Neural progenitor cell (in vitro differentiated cells): Measurements from ENCODE around the gene BCAS3. TPM values are rescaled to one million over a fixed set of nuclear protein-coding genes. Genes with fewer than 3 reads are reported as not detected.
"Not testable (repeated sequence)": the region's sequence is repeated elsewhere in the genome, so short reads cannot be mapped to it uniquely, and the experiment has no call there.

ENCODE experiments used
- DNase-seq: peaks from one replicate; pipeline ENCODE4 v3.0.0-alpha.2; 2016; ENCODE audit warnings: low spot score
- H2AFZ ChIP-seq: fragments of 200-600 bp; sonication (generic); replicated peaks from 2 replicates; pipeline ENCODE4 v1.6.1; 2016; ENCODE audit warnings: antibody characterized with exemption
- H3F3A ChIP-seq: fragments of 200-600 bp; sonication (generic); 2 replicates; pipeline ENCODE4 v1.6.1; 2016; ENCODE audit warnings: antibody characterized with exemption, low read depth
- H3K27ac ChIP-seq: fragments of 200-600 bp; sonication (generic); 2 replicates; pipeline ENCODE4 v1.5.1; 2016; ENCODE audit warnings: mild to moderate bottlenecking
- H3K27me3 ChIP-seq: fragments of 200-600 bp; sonication (generic); 2 replicates; pipeline ENCODE4 v1.6.1; 2016; ENCODE audit warnings: mild to moderate bottlenecking, moderate library complexity
- H3K36me3 ChIP-seq: fragments of 200-600 bp; sonication (generic); 2 replicates; pipeline ENCODE4 v1.5.1; 2016
- H3K4me1 ChIP-seq: fragments of 200-600 bp; sonication (generic); 2 replicates; pipeline ENCODE4 v1.6.1; 2016; ENCODE audit warnings: mixed run types
- H3K4me2 ChIP-seq: fragments of 200-600 bp; sonication (generic); 2 replicates; pipeline ENCODE4 v1.6.1; 2016
- H3K4me3 ChIP-seq: fragments of 200-600 bp; sonication (generic); 2 replicates; pipeline ENCODE4 v1.5.1; 2016
- H3K79me2 ChIP-seq: fragments of 200-600 bp; sonication (generic); 2 replicates; pipeline ENCODE4 v1.6.1; 2016; ENCODE audit warnings: low read depth
- H3K9ac ChIP-seq: fragments of 200-600 bp; sonication (generic); 2 replicates; pipeline ENCODE4 v1.6.1; 2016
- H3K9me3 ChIP-seq: fragments of 200-600 bp; sonication (generic); 2 replicates; pipeline ENCODE4 v1.5.1; 2016; ENCODE audit warnings: low read depth
- H4K20me1 ChIP-seq: fragments of 200-600 bp; sonication (generic); 2 replicates; pipeline ENCODE4 v1.6.1; 2016; ENCODE audit warnings: low read depth
- H3K27ac Mint-ChIP-seq: 3 replicates; pipeline ENCODE4 v1.8.0; 2021; ENCODE audit warnings: mixed read lengths
- H3K27me3 Mint-ChIP-seq: 2 replicates; pipeline ENCODE4 v1.8.0; 2022; ENCODE audit warnings: low read depth, mild to moderate bottlenecking, inconsistent platforms, moderate library complexity, mixed read lengths; ENCODE audit not compliant: insufficient read depth
- H3K36me3 Mint-ChIP-seq: 3 replicates; pipeline ENCODE4 v1.8.0; 2021; ENCODE audit warnings: mixed read lengths
- H3K4me1 Mint-ChIP-seq: 3 replicates; pipeline ENCODE4 v1.8.0; 2021; ENCODE audit warnings: mixed read lengths
- H3K4me3 Mint-ChIP-seq: 3 replicates; pipeline ENCODE4 v1.8.0; 2021; ENCODE audit warnings: mild to moderate bottlenecking, moderate library complexity, mixed read lengths
- H3K9me3 Mint-ChIP-seq: 3 replicates; pipeline ENCODE4 v1.8.0; 2020; ENCODE audit warnings: mixed read lengths
- CTCF ChIP-seq: fragments of 200-600 bp; sonication (generic); IDR thresholded peaks from 2 replicates; pipeline ENCODE4 v1.5.1; 2017; ENCODE audit warnings: antibody characterized with exemption, mild to moderate bottlenecking
- EZH2 ChIP-seq: fragments of 200-600 bp; sonication (generic); IDR thresholded peaks from 2 replicates; pipeline ENCODE4 v1.6.1; 2017; ENCODE audit warnings: antibody characterized with exemption, mild to moderate bottlenecking, moderate library complexity
- EZH2phosphoT487 ChIP-seq: fragments of 200-600 bp; sonication (generic); IDR thresholded peaks from 2 replicates; pipeline ENCODE4 v1.6.1; 2017; ENCODE audit warnings: antibody characterized with exemption
- total RNA-seq: library from RNA; depleted of rRNA; stranded (reverse); fragments of >200 nt; gene quantifications from 2 replicates; pipeline ENCODE4 v1.2.3, GENCODE V29; 2015; ENCODE audit warnings: low replicate concordance

BCAS3 gene
- total RNA-seq, 1 donor from 2014 or later, result 60.9 TPM

GRCh38 chr17:60933739-60934138 is 256.1 kb downstream of the BCAS3 start:
- Histone ChIP-seq H3F3A (no peaks in the 10 kb centered on the region), H3K27me3 (no peaks in the 10 kb centered on the region), H3K79me2 (no peaks in the 10 kb centered on the region), H2AFZ (no peak overlapping the region), H3K9me3 (no peaks in the 10 kb centered on the region), H3K4me2 (no peak overlapping the region), H3K4me3 (no peak overlapping the region), H4K20me1 (no peaks in the 10 kb centered on the region), H3K4me1 (no peaks in the 10 kb centered on the region), H3K27ac (no peak overlapping the region), H3K36me3 (no peaks in the 10 kb centered on the region), H3K9ac (no peak overlapping the region)
- H3K4me3 Mint-ChIP-seq, result no peak overlapping the region
- TF ChIP-seq EZH2 (no peak), CTCF (no peak), EZH2phosphoT487 (no peak)
- H3K27me3 Mint-ChIP-seq, result no peaks in the 10 kb centered on the region
- H3K4me1 Mint-ChIP-seq, result no peaks in the 10 kb centered on the region
- H3K9me3 Mint-ChIP-seq, result no peaks in the 10 kb centered on the region
- no peaks in the 10 kb centered on the region for H3K36me3 Mint-ChIP-seq
- H3K27ac Mint-ChIP-seq, result no peak overlapping the region
- no peak for DNase-seq

DNA sequence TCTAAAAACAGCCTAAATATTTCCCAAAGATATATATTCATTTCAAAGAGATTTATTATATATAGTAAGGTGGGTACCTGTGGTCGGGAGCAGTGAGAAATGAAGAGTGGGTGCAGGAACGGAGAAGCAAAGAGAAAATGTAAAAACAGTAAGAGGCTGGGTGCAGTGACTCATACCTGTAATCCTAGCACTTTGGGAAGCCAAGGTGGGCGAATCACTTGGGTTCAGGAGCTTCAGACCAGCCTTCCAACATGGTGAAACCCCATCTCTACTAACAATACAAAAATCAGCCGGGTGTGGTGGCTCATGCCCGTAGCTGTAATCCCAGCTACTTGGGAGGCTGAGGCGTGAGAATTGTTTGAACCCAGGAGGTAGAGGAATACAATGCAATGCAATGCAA is 257.1 kb downstream of the BCAS3 start:
- H3K27me3 Mint-ChIP-seq, result no peaks in the 10 kb centered on the region
- Histone ChIP-seq H3K9ac (no peak overlapping the region), H3F3A (no peaks in the 10 kb centered on the region), H3K27me3 (no peaks in the 10 kb centered on the region), H3K4me3 (no peak overlapping the region), H3K79me2 (no peaks in the 10 kb centered on the region), H3K4me2 (no peak overlapping the region), H3K36me3 (no peaks in the 10 kb centered on the region), H3K27ac (no peak overlapping the region), H3K9me3 (no peaks in the 10 kb centered on the region), H3K4me1 (no peaks in the 10 kb centered on the region), H4K20me1 (no peaks in the 10 kb centered on the region), H2AFZ (no peak overlapping the region)
- no peak overlapping the region for H3K27ac Mint-ChIP-seq
- no peak overlapping the region for H3K4me3 Mint-ChIP-seq
- no peak for TF ChIP-seq EZH2phosphoT487
- no peak for TF ChIP-seq CTCF
- no peak for TF ChIP-seq EZH2
- H3K9me3 Mint-ChIP-seq, result no peaks in the 10 kb centered on the region
- no peaks in the 10 kb centered on the region for H3K36me3 Mint-ChIP-seq
- DNase-seq, result no peak
- H3K4me1 Mint-ChIP-seq, result no peaks in the 10 kb centered on the region

DNA sequence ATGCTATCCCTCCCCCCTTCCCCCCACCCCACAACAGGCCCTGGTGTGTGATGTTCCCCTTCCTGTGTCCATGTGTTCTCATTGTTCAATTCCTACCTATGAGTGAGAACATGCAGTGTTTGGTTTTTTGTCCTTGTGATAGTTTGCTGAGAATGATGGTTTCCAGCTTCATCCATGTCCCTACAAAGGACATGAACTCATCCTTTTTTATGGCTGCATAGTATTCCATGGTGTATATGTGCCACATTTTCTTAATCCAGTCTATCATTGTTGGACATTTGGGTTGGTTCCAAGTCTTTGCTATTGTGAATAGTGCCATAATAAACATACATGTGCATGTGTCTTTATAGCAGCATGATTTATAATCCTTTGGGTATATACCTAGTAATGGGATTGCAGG is 258.3 kb downstream of the BCAS3 start:
- H3K4me3 Mint-ChIP-seq, H3K79me2 ChIP-seq, H3K27me3 ChIP-seq, DNase-seq, H2AFZ ChIP-seq, H3K4me1 ChIP-seq, H3K9me3 Mint-ChIP-seq, H3F3A ChIP-seq, H3K27ac ChIP-seq, H4K20me1 ChIP-seq, H3K9me3 ChIP-seq, H3K27ac Mint-ChIP-seq, H3K36me3 Mint-ChIP-seq, H3K36me3 ChIP-seq, H3K9ac ChIP-seq, H3K4me1 Mint-ChIP-seq, H3K4me3 ChIP-seq, H3K27me3 Mint-ChIP-seq, H3K4me2 ChIP-seq: not testable (repeated sequence)

- Histone ChIP-seq H2AFZ (no peak overlapping the region), H3K9me3 (no peaks in the 10 kb centered on the region), H3K4me2 (no peak overlapping the region), H4K20me1 (no peaks in the 10 kb centered on the region), H3K4me3 (no peak overlapping the region), H3K9ac (no peak overlapping the region), H3K27ac (no peak overlapping the region), H3K27me3 (no peaks in the 10 kb centered on the region), H3K79me2 (no peaks in the 10 kb centered on the region), H3K4me1 (no peaks in the 10 kb centered on the region), H3F3A (no peaks in the 10 kb centered on the region), H3K36me3 (no peaks in the 10 kb centered on the region)
- Mint-ChIP-seq H3K36me3 (no peaks in the 10 kb centered on the region), H3K9me3 (no peaks in the 10 kb centered on the region), H3K27ac (no peak overlapping the region), H3K27me3 (no peaks in the 10 kb centered on the region), H3K4me3 (no peak overlapping the region), H3K4me1 (no peaks in the 10 kb centered on the region)
- TF ChIP-seq CTCF, result no peak
- DNase-seq, result no peak
Measured at GRCh38 chr17:60939318-60939717, 261.7 kb downstream of the BCAS3 start.
